MM.1S (cell line): ENCODE data around the gene POMP.

Experiments
- DNase-seq: peaks from one replicate; pipeline ENCODE4 v3.0.0-alpha.2; 2015
- H2AFZ ChIP-seq: fragments of 300-600 bp; sonication (generic); 2 replicates; pipeline ENCODE4 v1.6.0; 2016; ENCODE audit warnings: antibody characterized with exemption, low read length
- H3F3A ChIP-seq: fragments of 300-600 bp; sonication (generic); 2 replicates; pipeline ENCODE4 v1.6.1; 2016; ENCODE audit warnings: mild to moderate bottlenecking, antibody characterized with exemption, low read length, moderate library complexity, mixed read lengths; ENCODE audit not compliant: insufficient read depth
- H3K27ac ChIP-seq: fragments of 300-600 bp; sonication (generic); 2 replicates; pipeline ENCODE4 v1.5.1; 2016; ENCODE audit warnings: mild to moderate bottlenecking, low read length
- H3K27me3 ChIP-seq: fragments of 300-600 bp; sonication (generic); replicated peaks from 2 replicates; pipeline ENCODE4 v1.6.0; 2016; ENCODE audit warnings: low read length; ENCODE audit not compliant: insufficient read depth
- H3K36me3 ChIP-seq: fragments of 300-600 bp; sonication (generic); replicated peaks from 2 replicates; pipeline ENCODE4 v1.6.1; 2016; ENCODE audit warnings: mild to moderate bottlenecking, low read length, mixed read lengths; ENCODE audit not compliant: insufficient read depth
- H3K4me1 ChIP-seq: fragments of 300-600 bp; sonication (generic); 2 replicates; pipeline ENCODE4 v1.6.1; 2016; ENCODE audit warnings: low read length, mixed read lengths
- H3K4me2 ChIP-seq: fragments of 300-600 bp; sonication (generic); 2 replicates; pipeline ENCODE4 v1.6.0; 2016; ENCODE audit warnings: low read depth, low read length
- H3K4me3 ChIP-seq: fragments of 300-600 bp; sonication (generic); 2 replicates; pipeline ENCODE4 v1.5.1; 2016; ENCODE audit warnings: low read length, mixed read lengths
- H3K79me2 ChIP-seq: fragments of 300-600 bp; sonication (generic); 2 replicates; pipeline ENCODE4 v1.6.1; 2016; ENCODE audit warnings: mixed run types, low read length, mixed read lengths
- H3K9ac ChIP-seq: fragments of 300-600 bp; sonication (generic); 2 replicates; pipeline ENCODE4 v1.6.1; 2016; ENCODE audit warnings: low read length, mixed read lengths
- H3K9me2 ChIP-seq: fragments of 300-600 bp; sonication (generic); replicated peaks from 2 replicates; pipeline ENCODE4 v1.6.1; 2016; ENCODE audit warnings: mild to moderate bottlenecking, low read length, mixed read lengths; ENCODE audit not compliant: insufficient read depth
- H3K9me3 ChIP-seq: fragments of 300-600 bp; sonication (generic); replicated peaks from 2 replicates; pipeline ENCODE4 v1.6.1; 2016; ENCODE audit warnings: mild to moderate bottlenecking, low read length, mixed read lengths; ENCODE audit not compliant: insufficient read depth
- H4K20me1 ChIP-seq: fragments of 300-600 bp; sonication (generic); 2 replicates; pipeline ENCODE4 v1.6.1; 2016; ENCODE audit warnings: mild to moderate bottlenecking, low read length, moderate library complexity, mixed read lengths; ENCODE audit not compliant: insufficient read depth
- CTCF ChIP-seq: fragments of 300-600 bp; sonication (generic); IDR thresholded peaks from 2 replicates; pipeline ENCODE4 v1.5.1; 2016; ENCODE audit warnings: antibody characterized with exemption, low read length, mixed read lengths
- EZH2 ChIP-seq: fragments of 300-600 bp; sonication (generic); optimal IDR thresholded peaks from 2 replicates; pipeline ENCODE3; 2017; ENCODE audit warnings: low read depth, mild to moderate bottlenecking, antibody characterized with exemption, low read length, mixed read lengths
- EZH2phosphoT487 ChIP-seq: fragments of 300-600 bp; sonication (generic); IDR thresholded peaks from 2 replicates; pipeline ENCODE4 v1.6.1; 2018; ENCODE audit warnings: antibody characterized with exemption, low read length

Gene POMP

GRCh38 chr13:28704282-28704681, 45.4 kb downstream of the POMP start:
- H3K4me3 ChIP-seq: no peak overlapping the region
- no peaks in the 10 kb centered on the region for H3K4me1 ChIP-seq
- no peaks in the 10 kb centered on the region for H3K79me2 ChIP-seq
- DNase-seq: no peak
- no peaks in the 10 kb centered on the region for H3K9me2 ChIP-seq
- no peaks in the 10 kb centered on the region for H3K36me3 ChIP-seq
- no peaks in the 10 kb centered on the region for H4K20me1 ChIP-seq
- no peaks in the 10 kb centered on the region for H3K9me3 ChIP-seq
- no peak overlapping the region for H3K27ac ChIP-seq
- H3F3A ChIP-seq: no peaks in the 10 kb centered on the region
- no peak for TF ChIP-seq CTCF
- no peak for TF ChIP-seq EZH2phosphoT487
- no peak for TF ChIP-seq EZH2
- no peak overlapping the region for H3K4me2 ChIP-seq
- no peak overlapping the region for H3K9ac ChIP-seq
- H3K27me3 ChIP-seq: no peaks in the 10 kb centered on the region
- no peak overlapping the region for H2AFZ ChIP-seq

GRCh38 chr13:28704919-28705318, 46.0 kb downstream of the POMP start:
- DNase-seq: no peak
- Histone ChIP-seq H3K27me3 (no peaks in the 10 kb centered on the region), H3K9me3 (no peaks in the 10 kb centered on the region), H2AFZ (no peak overlapping the region), H3K27ac (no peak overlapping the region), H3K4me1 (no peaks in the 10 kb centered on the region), H3K79me2 (no peaks in the 10 kb centered on the region), H4K20me1 (no peaks in the 10 kb centered on the region), H3F3A (no peaks in the 10 kb centered on the region), H3K4me2 (no peak overlapping the region), H3K4me3 (no peak overlapping the region), H3K9me2 (no peaks in the 10 kb centered on the region), H3K9ac (no peak overlapping the region), H3K36me3 (no peaks in the 10 kb centered on the region)
- TF ChIP-seq EZH2phosphoT487 (no peak), EZH2 (no peak), CTCF (no peak)

GRCh38 chr13:28705461-28706083, 46.6 kb downstream of the POMP start:
- no peaks in the 10 kb centered on the region for H3K9me3 ChIP-seq
- no peaks in the 10 kb centered on the region for H3K79me2 ChIP-seq
- TF ChIP-seq EZH2 (no peak), CTCF (no peak), EZH2phosphoT487 (no peak)
- no peaks in the 10 kb centered on the region for H3K27me3 ChIP-seq
- H3F3A ChIP-seq: no peaks in the 10 kb centered on the region
- H3K4me3 ChIP-seq: no peak overlapping the region
- H3K4me1 ChIP-seq: no peaks in the 10 kb centered on the region
- no peak for DNase-seq
- no peaks in the 10 kb centered on the region for H3K9me2 ChIP-seq
- H4K20me1 ChIP-seq: no peaks in the 10 kb centered on the region
- no peak overlapping the region for H3K27ac ChIP-seq
- H3K36me3 ChIP-seq: no peaks in the 10 kb centered on the region
- no peak overlapping the region for H2AFZ ChIP-seq
- no peak overlapping the region for H3K9ac ChIP-seq
- H3K4me2 ChIP-seq: no peak overlapping the region
